Stimulated activated CD4-positive, alpha-beta T cell treated with anti-CD3 and anti-CD28 coated beads, Interleukin-12 subunit alpha, Interleukin-12 subunit beta, amount 100 ng/mL, for 48 hours (primary cell): Measurements from ENCODE around the gene KANTR.

ENCODE experiments used
- DNase-seq, 3 donors: peaks; one replicate each; pipeline ENCODE4 v3.0.0-alpha.2; 2020; ENCODE audit warnings: low read depth in 2 of 3, low spot score in 1 of 3

The KANTR gene

GRCh38 chrX:53093748-53094581 is at the start of gene KANTR:
TSS of gene KANTR (plus strand) at chrX:53094142. CDS start at chrX:53124273, 30,131 bp downstream.
- DNase-seq, result peak; percentile 65 to 70 (median 66)

- no peak for DNase-seq
Observed at GRCh38 chrX:53044995-53045394, 48.9 kb upstream of the KANTR start.

- DNase-seq, result no peak
Observed at GRCh38 chrX:53047228-53047627, 46.7 kb upstream of the KANTR start.

- DNase-seq, result no peak
Observed at GRCh38 chrX:53048169-53049126, 45.5 kb upstream of the KANTR start, which contains the start of gene GPR173. TSS of gene GPR173 (plus strand) at chrX:53048789. CDS start at chrX:53076622, 27,833 bp downstream.

- no peak for DNase-seq
Observed at GRCh38 chrX:53049127-53049517, 44.8 kb upstream of the KANTR start.

GRCh38 chrX:53050841-53051240 is 43.1 kb upstream of the KANTR start:
- no peak for DNase-seq

- no peak for DNase-seq
Observed at GRCh38 chrX:53055244-53055849, 38.6 kb upstream of the KANTR start.

- no peak for DNase-seq
Observed at GRCh38 chrX:53056292-53056691, 37.6 kb upstream of the KANTR start.

- no peak for DNase-seq
Observed at GRCh38 chrX:53065104-53065503, 28.8 kb upstream of the KANTR start.

- DNase-seq, result no peak
Observed at GRCh38 chrX:53071064-53071463, 22.9 kb upstream of the KANTR start.

- peak in 2 of 3 donors; percentile 35 to 72 for DNase-seq
Observed at GRCh38 chrX:53071604-53072417, 22.1 kb upstream of the KANTR start.

GRCh38 chrX:53072418-53073114 is 21.4 kb upstream of the KANTR start:
- DNase-seq, result no peak

- DNase-seq, result no peak
Observed at GRCh38 chrX:53073115-53073586, 20.8 kb upstream of the KANTR start.

GRCh38 chrX:53075011-53075410 is 18.9 kb upstream of the KANTR start:
- DNase-seq, result no peak

GRCh38 chrX:53076671-53077070 is 17.3 kb upstream of the KANTR start:
- DNase-seq, result no peak

GRCh38 chrX:53077207-53078197 is 16.4 kb upstream of the KANTR start:
- no peak for DNase-seq

GRCh38 chrX:53078943-53079342 is 15.0 kb upstream of the KANTR start:
- no peak for DNase-seq
